Kidney (tissue), 14 donors: Measurements from ENCODE around the gene ILDR2. TPM values are rescaled to one million over a fixed set of nuclear protein-coding genes. Genes with fewer than 3 reads are reported as not detected.

Experiments
- DNase-seq, 5 donors: peaks; one replicate each; pipeline ENCODE4 v3.0.0-alpha.2; 2013 to 2020
- FAIRE-seq: peaks from 2 replicates; lab custom pipeline; 2012; peaks lifted over from hg19 to GRCh38; lab: Jason Lieb, UNC
- H3K27ac ChIP-seq, 2 donors: one replicate each; pipeline ENCODE4 v1.7.0; 2013; ENCODE audit warnings: low read depth in 2 of 2, low read length in 2 of 2, inconsistent platforms in 1 of 2
- H3K27me3 ChIP-seq: one replicate; pipeline ENCODE4 v1.7.1; 2013; ENCODE audit warnings: low read length, inconsistent platforms; ENCODE audit not compliant: control insufficient read depth, insufficient read depth
- H3K36me3 ChIP-seq, 3 donors: one replicate each; pipeline versions ENCODE4 v1.7.0 to v1.7.1; 2013; ENCODE audit warnings: low read length in 3 of 3, control low read depth in 1 of 3, inconsistent platforms in 1 of 3; ENCODE audit not compliant: insufficient read depth in 3 of 3, control insufficient read depth in 2 of 3
- H3K4me1 ChIP-seq, 3 donors: one replicate each; pipeline versions ENCODE4 v1.7.0 to v1.7.1; 2013; ENCODE audit warnings: low read length in 3 of 3, inconsistent platforms in 1 of 3, low read depth in 1 of 3; ENCODE audit not compliant: control insufficient read depth in 2 of 3, insufficient read depth in 2 of 3
- H3K4me3 ChIP-seq, 3 donors: one replicate each; pipeline versions ENCODE4 v1.7.0 to v1.8.1; 2013; ENCODE audit warnings: low read length in 3 of 3, control low read depth in 1 of 3, inconsistent platforms in 1 of 3
- H3K9ac ChIP-seq, 3 donors: one replicate each; pipeline versions ENCODE4 v1.7.0 to v1.7.1; 2013; ENCODE audit warnings: low read length in 3 of 3, control low read depth in 1 of 3, inconsistent platforms in 1 of 3
- H3K9me3 ChIP-seq, 3 donors: one replicate each; pipeline versions ENCODE4 v1.7.0 to v1.7.1; 2013; ENCODE audit warnings: low read length in 3 of 3, control low read depth in 1 of 3, inconsistent platforms in 1 of 3; ENCODE audit not compliant: control insufficient read depth in 2 of 3, insufficient read depth in 1 of 3
- intact Hi-C: fragments of 100-400 bp; cut with DNase I; formaldehyde crosslinking; loops from one replicate; pipeline ENCODE4 v1.11.1; 2022
- polyA plus RNA-seq: library from polyadenylated mRNA; stranded (reverse); fragments of 350-450 nt; fragmentation: Illumina TruSeq; extraction: RNeasy Lipid Tissue Mini Kit (QIAGEN cat#74804); gene quantifications from one replicate; pipeline ENCODE4 v1.2.3, GENCODE V29; 2014; ENCODE audit warnings: low read depth, low replicate concordance; ENCODE audit not compliant: insufficient read depth
- total RNA-seq: library from RNA; stranded (reverse); fragmentation: NEBNext Ultra II Directional; extraction: Animal tissue kit (Norgen Biotek cat#: 25700); gene quantifications from one replicate; pipeline ENCODE4 v1.2.1, GENCODE V29; 2021
- TF ChIP-seq, protein P1 (sequence below): IDR thresholded peaks from 3 replicates; pipeline ENCODE4 v1.5.1; 2012; ENCODE audit warnings: mild to moderate bottlenecking, moderate library complexity, borderline replicate concordance; ENCODE audit not compliant: insufficient read depth; ENCODE audit errors: extremely low read depth
- donor health status: control.
- donor health status: control.
- donor health status: control.
- donor health status: control.
- donor health status: control.
- donor health status: DM: yes; HTN: yes; CAD: no.
- donor health status: Normal renal cell carcinoma (clear cell type).

ILDR2 gene
- total and polyA plus RNA-seq, 2 donors from 2014 or later = 1.5 to 5.9 TPM

DNA sequence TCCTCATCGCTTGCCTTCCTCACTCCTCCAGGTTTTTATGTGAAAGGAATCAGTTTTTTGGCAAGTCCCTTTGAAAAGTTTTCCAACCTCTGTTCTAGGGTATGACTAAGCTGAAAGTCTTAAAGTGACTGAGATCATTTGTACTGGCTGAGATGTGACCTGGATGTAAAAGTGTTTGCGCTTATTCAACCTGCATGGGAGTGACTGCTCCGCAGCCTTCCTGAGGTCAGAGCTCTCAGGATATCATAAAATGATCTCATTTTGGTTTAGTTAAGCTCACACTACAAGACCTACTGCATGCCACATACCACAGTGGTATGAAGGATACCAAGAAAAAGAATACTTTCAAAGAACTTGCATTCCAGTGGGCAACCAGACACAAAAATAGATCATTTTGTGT is 69.4 kb downstream of the ILDR2 start:
- no peak for DNase-seq
- no peak overlapping the region for H3K4me3 ChIP-seq
- intact Hi-C loops = no loop called here
- H3K27me3 ChIP-seq = no peaks in the 10 kb centered on the region
- H3K36me3 ChIP-seq = no peaks in the 10 kb centered on the region
- H3K27ac ChIP-seq = no peak overlapping the region
- TF ChIP-seq, protein P1, sequence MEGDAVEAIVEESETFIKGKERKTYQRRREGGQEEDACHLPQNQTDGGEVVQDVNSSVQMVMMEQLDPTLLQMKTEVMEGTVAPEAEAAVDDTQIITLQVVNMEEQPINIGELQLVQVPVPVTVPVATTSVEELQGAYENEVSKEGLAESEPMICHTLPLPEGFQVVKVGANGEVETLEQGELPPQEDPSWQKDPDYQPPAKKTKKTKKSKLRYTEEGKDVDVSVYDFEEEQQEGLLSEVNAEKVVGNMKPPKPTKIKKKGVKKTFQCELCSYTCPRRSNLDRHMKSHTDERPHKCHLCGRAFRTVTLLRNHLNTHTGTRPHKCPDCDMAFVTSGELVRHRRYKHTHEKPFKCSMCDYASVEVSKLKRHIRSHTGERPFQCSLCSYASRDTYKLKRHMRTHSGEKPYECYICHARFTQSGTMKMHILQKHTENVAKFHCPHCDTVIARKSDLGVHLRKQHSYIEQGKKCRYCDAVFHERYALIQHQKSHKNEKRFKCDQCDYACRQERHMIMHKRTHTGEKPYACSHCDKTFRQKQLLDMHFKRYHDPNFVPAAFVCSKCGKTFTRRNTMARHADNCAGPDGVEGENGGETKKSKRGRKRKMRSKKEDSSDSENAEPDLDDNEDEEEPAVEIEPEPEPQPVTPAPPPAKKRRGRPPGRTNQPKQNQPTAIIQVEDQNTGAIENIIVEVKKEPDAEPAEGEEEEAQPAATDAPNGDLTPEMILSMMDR = no peak
- no peak for FAIRE-seq
- no peaks in the 10 kb centered on the region for H3K4me1 ChIP-seq
- no peaks in the 10 kb centered on the region for H3K9me3 ChIP-seq
- H3K9ac ChIP-seq = no peak overlapping the region

DNA sequence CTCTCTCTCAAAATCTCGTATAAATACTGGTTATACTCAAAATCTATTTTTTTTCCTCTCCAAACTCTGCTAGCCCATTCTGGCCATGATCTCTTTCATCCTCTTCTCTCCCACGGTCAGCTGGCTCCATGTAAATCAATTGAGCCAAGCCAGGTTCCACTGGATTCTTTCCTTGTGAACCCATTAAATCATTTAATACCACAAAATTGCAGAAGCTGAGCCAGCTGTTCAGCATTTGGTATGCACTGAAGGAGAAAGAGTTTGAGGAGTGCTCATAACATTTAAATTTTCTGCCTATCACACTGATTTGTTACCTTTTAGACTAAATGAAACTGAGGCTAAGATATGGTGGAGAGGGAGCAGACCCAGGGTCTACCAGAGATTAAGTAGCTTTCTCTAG is 70.2 kb downstream of the ILDR2 start:
- H3K9ac ChIP-seq = no peak overlapping the region
- TF ChIP-seq, protein P1 = no peak

GRCh38 chr1:166903232-166903631 is 72.1 kb downstream of the ILDR2 start:
- intact Hi-C loops = no loop called here
- Histone ChIP-seq H3K4me3 (no peak overlapping the region), H3K4me1 (no peaks in the 10 kb centered on the region), H3K36me3 (no peaks in the 10 kb centered on the region), H3K27ac (no peak overlapping the region), H3K27me3 (no peaks in the 10 kb centered on the region), H3K9ac (no peak overlapping the region), H3K9me3 (no peaks in the 10 kb centered on the region)
- no peak for FAIRE-seq
- TF ChIP-seq, protein P1 = no peak
- peak in 1 of 5 donors; percentile 11 for DNase-seq

More for the DNA sequence above, 70.2 kb downstream of the ILDR2 start:
- no peak overlapping the region for H3K27ac ChIP-seq
- H3K27me3 ChIP-seq = no peaks in the 10 kb centered on the region
- H3K4me3 ChIP-seq = no peak overlapping the region
- H3K9me3 ChIP-seq = no peaks in the 10 kb centered on the region
- DNase-seq (peak in 1 of 5 donors; percentile 54), FAIRE-seq (no peak)
- intact Hi-C loops = no loop called here
- H3K4me1 ChIP-seq = no peaks in the 10 kb centered on the region
- no peaks in the 10 kb centered on the region for H3K36me3 ChIP-seq

- Histone ChIP-seq H3K4me1 (no peaks in the 10 kb centered on the region), H3K27me3 (no peaks in the 10 kb centered on the region), H3K36me3 (no peaks in the 10 kb centered on the region), H3K9me3 (no peaks in the 10 kb centered on the region), H3K4me3 (no peak overlapping the region), H3K9ac (no peak overlapping the region), H3K27ac (no peak overlapping the region)
- intact Hi-C loops = no loop called here
- DNase-seq = no peak
- TF ChIP-seq, protein P1 = no peak
- no peak for FAIRE-seq
Observed at GRCh38 chr1:166902279-166902678, 73.1 kb downstream of the ILDR2 start.
